Stimulated activated CD8-positive, alpha-beta memory T cell treated with anti-CD3 and anti-CD28 coated beads, Interleukin-15, amount 100 ng/mL, for 48 hours (primary cell): ENCODE measurements around the gene MAP3K6.
A peak's percentile ranks its signal among the peaks of the same experiment; 100 is the strongest.

Experiments used
- DNase-seq, 2 donors: peaks; one replicate each; pipeline ENCODE4 v3.0.0-alpha.2; 2020; ENCODE audit warnings: low read depth in 2 of 2

The MAP3K6 gene

GRCh38 chr1:27333717-27334279 lies 33.0 kb downstream of the MAP3K6 start:
- DNase-seq, result no peak

- DNase-seq, result peak; percentile 23 to 24
Measured at GRCh38 chr1:27332536-27333281, 34.1 kb downstream of the MAP3K6 start.

GRCh38 chr1:27331922-27332321 lies 34.8 kb downstream of the MAP3K6 start:
- no peak for DNase-seq

- no peak for DNase-seq
Measured at GRCh38 chr1:27331426-27331825, 35.3 kb downstream of the MAP3K6 start.

GRCh38 chr1:27330786-27331185 lies 36.0 kb downstream of the MAP3K6 start:
- no peak for DNase-seq

GRCh38 chr1:27327964-27328363 lies 38.8 kb downstream of the MAP3K6 start:
- DNase-seq, result no peak

- DNase-seq, result no peak
Measured at GRCh38 chr1:27325286-27325685, 41.5 kb downstream of the MAP3K6 start.

GRCh38 chr1:27322569-27323240 lies 44.1 kb downstream of the MAP3K6 start:
- DNase-seq, result no peak

GRCh38 chr1:27321813-27322568 lies 44.8 kb downstream of the MAP3K6 start, which contains the start of gene TMEM222:
TSS of gene TMEM222 (plus strand) at chr1:27322163. CDS start at chr1:27322198, 35 bp downstream.
- DNase-seq, result peak; percentile 96 to 97

GRCh38 chr1:27318596-27318995 lies 48.2 kb downstream of the MAP3K6 start:
- no peak for DNase-seq

GRCh38 chr1:27318136-27318535 lies 48.6 kb downstream of the MAP3K6 start:
- no peak for DNase-seq

- DNase-seq, result no peak
Measured at GRCh38 chr1:27316860-27317259, 49.9 kb downstream of the MAP3K6 start.

GRCh38 chr1:27314737-27315136 lies 52.0 kb downstream of the MAP3K6 start:
- DNase-seq, result no peak

GRCh38 chr1:27314169-27314568 lies 52.6 kb downstream of the MAP3K6 start:
- DNase-seq, result no peak

- DNase-seq, result no peak
Measured at GRCh38 chr1:27307874-27308598, 58.7 kb downstream of the MAP3K6 start.

- no peak for DNase-seq
Measured at GRCh38 chr1:27306892-27307761, 59.6 kb downstream of the MAP3K6 start.

GRCh38 chr1:27306071-27306470 lies 60.7 kb downstream of the MAP3K6 start:
- DNase-seq, result no peak
